Measurements from ENCODE around the gene FRRS1.
"Not testable (repeated sequence)": the region's sequence is repeated elsewhere in the genome, so short reads cannot be mapped to it uniquely, and the experiment has no call there.

The FRRS1 gene

DNA sequence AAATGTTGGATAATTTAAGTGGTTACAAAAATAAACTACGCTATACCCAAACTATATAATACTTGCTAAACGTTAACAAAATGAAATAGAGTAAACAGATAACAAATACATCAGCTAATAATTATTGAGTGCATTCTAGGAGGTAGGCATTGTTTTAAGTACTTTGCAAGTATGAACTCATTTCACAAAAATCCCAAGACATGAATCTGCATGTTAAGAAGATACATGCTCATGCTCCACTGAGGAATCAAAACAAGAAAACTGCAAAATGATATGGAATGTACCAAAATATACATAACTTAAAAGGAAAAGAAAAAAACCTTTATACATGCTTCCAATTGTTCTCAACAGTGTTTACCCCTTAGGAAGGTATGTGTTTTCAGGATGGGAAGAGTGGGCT is 2.5 kb downstream of the FRRS1 start:
- Histone ChIP-seq H2AFZ (ENCODE audit: low read depth, low read length) (no peak overlapping the region), H4K20me1 (ENCODE audit: insufficient read depth, low read length) (no peaks in the 10 kb centered on the region), H3K9me3 (ENCODE audit: insufficient read depth, low read length) (no peaks in the 10 kb centered on the region), H3K27me3 (ENCODE audit: low read depth, low read length) (0 out of 2 replicates have a peak, but pooled peaks cover 3% of the 10 kb centered on the region), H3K4me1 (ENCODE audit: low read length) (peaks cover 11% of the 10 kb centered on the region), H3K4me3 (ENCODE audit: low read length) (no peak overlapping the region), H3K9ac (ENCODE audit: low read length) (no peak overlapping the region), H3K79me2 (ENCODE audit: low read length) (no peaks in the 10 kb centered on the region), H3K36me3 (replicated peaks; ENCODE audit: low read depth, low read length) (no peaks in the 10 kb centered on the region), H3K4me2 (ENCODE audit: low read length) (no peak overlapping the region), H3K27ac (ENCODE audit: low read length) (no peak overlapping the region)
- TF ChIP-seq EZH2phosphoT487 (IDR thresholded peaks at IDR 0.05; ENCODE audit: low read depth), result no peak
- no peak for TF ChIP-seq CTCF (IDR thresholded peaks at IDR 0.05; ENCODE audit: low read depth, low read length)

DNA sequence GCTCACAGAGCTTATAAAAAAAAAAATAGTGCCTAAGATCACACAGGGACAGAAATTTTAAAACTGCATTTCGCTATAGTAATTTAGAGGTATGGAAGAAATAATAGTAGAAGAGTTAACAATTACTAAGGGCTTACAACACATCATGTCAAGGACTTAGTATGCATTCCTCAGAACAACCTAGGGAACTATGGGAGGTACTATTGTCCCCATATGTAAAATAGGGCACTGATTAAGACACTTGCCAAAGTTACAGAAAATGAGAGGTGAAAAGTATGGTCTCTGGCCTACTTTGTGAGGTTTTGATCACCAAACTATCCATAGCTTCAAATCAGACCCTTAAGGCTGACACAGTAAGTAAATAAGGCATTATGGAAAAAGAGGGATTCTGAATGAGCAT is 4.7 kb downstream of the FRRS1 start:
- H3K4me2 ChIP-seq (ENCODE audit: low read length), result no peak overlapping the region
- H2AFZ ChIP-seq (ENCODE audit: low read depth, low read length), result no peak overlapping the region
- no peaks in the 10 kb centered on the region for H3K27me3 ChIP-seq (ENCODE audit: low read depth, low read length)
- H3K9me3 ChIP-seq (ENCODE audit: insufficient read depth, low read length), result no peaks in the 10 kb centered on the region
- no peaks in the 10 kb centered on the region for H4K20me1 ChIP-seq (ENCODE audit: insufficient read depth, low read length)
- H3K79me2 ChIP-seq (ENCODE audit: low read length), result no peaks in the 10 kb centered on the region
- H3K9ac ChIP-seq (ENCODE audit: low read length), result no peak overlapping the region
- H3K27ac ChIP-seq (ENCODE audit: low read length), result no peak overlapping the region
- TF ChIP-seq EZH2phosphoT487 (IDR thresholded peaks at IDR 0.05; ENCODE audit: low read depth), result no peak
- no peak for TF ChIP-seq CTCF (IDR thresholded peaks at IDR 0.05; ENCODE audit: low read depth, low read length)
- H3K36me3 ChIP-seq (replicated peaks; ENCODE audit: low read depth, low read length), result no peaks in the 10 kb centered on the region
- H3K4me1 ChIP-seq (ENCODE audit: low read length), result peaks cover 22% of the 10 kb centered on the region
- H3K4me3 ChIP-seq (ENCODE audit: low read length), result no peak overlapping the region

GRCh38 chr1:99759518-99760160 is 6.8 kb downstream of the FRRS1 start:
- H3K4me3 ChIP-seq (ENCODE audit: low read length), result no peak overlapping the region
- no peak overlapping the region for H3K4me2 ChIP-seq (ENCODE audit: low read length)
- H3K79me2 ChIP-seq (ENCODE audit: low read length), result no peaks in the 10 kb centered on the region
- no peak overlapping the region for H3K9ac ChIP-seq (ENCODE audit: low read length)
- no peaks in the 10 kb centered on the region for H4K20me1 ChIP-seq (ENCODE audit: insufficient read depth, low read length)
- no peaks in the 10 kb centered on the region for H3K36me3 ChIP-seq (replicated peaks; ENCODE audit: low read depth, low read length)
- TF ChIP-seq CTCF (IDR thresholded peaks at IDR 0.05; ENCODE audit: low read depth, low read length) (no peak), EZH2phosphoT487 (IDR thresholded peaks at IDR 0.05; ENCODE audit: low read depth) (no peak)
- no peak overlapping the region for H3K27ac ChIP-seq (ENCODE audit: low read length)
- peaks cover 23% of the 10 kb centered on the region for H3K4me1 ChIP-seq (ENCODE audit: low read length)
- no peaks in the 10 kb centered on the region for H3K9me3 ChIP-seq (ENCODE audit: insufficient read depth, low read length)
- H3K27me3 ChIP-seq (ENCODE audit: low read depth, low read length), result no peaks in the 10 kb centered on the region
- H2AFZ ChIP-seq (ENCODE audit: low read depth, low read length), result no peak overlapping the region

DNA sequence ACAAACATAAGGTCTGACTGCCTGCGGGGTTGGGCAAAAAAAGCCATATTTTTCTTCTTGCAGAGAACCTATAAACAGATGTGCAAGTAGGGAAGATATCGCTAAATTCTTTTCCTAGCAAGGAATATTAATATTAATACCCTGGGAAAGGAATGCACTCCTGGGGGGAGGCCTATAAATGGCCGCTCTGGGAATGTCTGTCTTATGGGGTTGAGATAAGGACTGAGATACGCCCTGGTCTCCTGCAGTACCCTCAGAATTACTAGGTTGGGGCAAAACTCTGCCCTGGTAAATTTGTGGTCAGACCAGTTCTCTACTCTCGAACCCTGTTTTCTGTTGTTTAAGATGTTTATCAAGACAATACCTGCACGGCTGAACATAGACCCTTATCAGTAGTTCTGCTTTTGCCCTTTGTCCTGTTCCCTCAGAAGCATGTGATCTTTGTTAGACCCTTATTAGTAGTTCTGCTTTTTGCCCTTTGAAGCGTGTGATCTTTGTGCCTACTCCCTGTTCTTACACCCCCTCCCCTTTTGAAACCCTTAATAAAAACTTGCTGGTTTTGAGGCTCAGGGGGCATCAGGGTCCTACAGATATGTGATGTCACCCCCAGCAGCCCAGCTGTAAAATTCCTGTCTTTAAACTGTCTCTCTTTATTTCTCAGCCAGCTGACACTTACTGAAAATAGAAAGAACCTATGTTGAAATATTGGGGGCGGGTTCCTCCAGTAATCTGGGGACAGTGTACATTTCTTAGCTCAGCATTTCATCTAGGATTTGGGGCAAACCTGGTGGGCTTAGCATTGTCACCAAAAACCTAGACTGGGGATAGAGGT is 7.5 kb downstream of the FRRS1 start:
- H3K27me3 ChIP-seq (ENCODE audit: low read depth, low read length); H3K27ac ChIP-seq (ENCODE audit: low read length); H4K20me1 ChIP-seq (ENCODE audit: insufficient read depth, low read length); H2AFZ ChIP-seq (ENCODE audit: low read depth, low read length); H3K79me2 ChIP-seq (ENCODE audit: low read length); H3K4me3 ChIP-seq (ENCODE audit: low read length); H3K9me3 ChIP-seq (ENCODE audit: insufficient read depth, low read length); H3K36me3 ChIP-seq (replicated peaks; ENCODE audit: low read depth, low read length); H3K9ac ChIP-seq (ENCODE audit: low read length); H3K4me2 ChIP-seq (ENCODE audit: low read length): not testable (repeated sequence)
- peaks cover 23% of the 10 kb centered on the region for H3K4me1 ChIP-seq (ENCODE audit: low read length)

Data from OCI-LY3 (cell line).